Fibroblast of mammary gland (primary cell): ENCODE data around the gene RNF145.
A peak's percentile ranks its signal among the peaks of the same experiment; 100 is the strongest.

Source experiments
- DNase-seq: peaks from one replicate; pipeline ENCODE4 v3.0.0-alpha.2; 2010; ENCODE audit warnings: low read depth
- H3K4me3 ChIP-seq: 2 replicates; pipeline ENCODE4 v1.5.1; 2011; ENCODE audit warnings: low read depth, mild to moderate bottlenecking, low read length, moderate library complexity; ENCODE audit not compliant: control insufficient read depth
- CTCF ChIP-seq: conservative IDR thresholded peaks from 2 replicates; pipeline ENCODE4 v1.5.1; 2011; ENCODE audit warnings: low read depth, low read length, inconsistent platforms; ENCODE audit not compliant: control insufficient read depth, insufficient read depth

Gene RNF145

GRCh38 chr5:159212657-159213462 lies 3.5 kb upstream of the RNF145 start:
- no peak for TF ChIP-seq CTCF
- H3K4me3 ChIP-seq, result no peak overlapping the region
- no peak for DNase-seq

- TF ChIP-seq CTCF, result no peak
- no peak for DNase-seq
- H3K4me3 ChIP-seq, result no peak overlapping the region
These were observed 2.4 kb upstream of the RNF145 start for GRCh38 chr5:159211729-159212174.

GRCh38 chr5:159210846-159211245 lies 1.5 kb upstream of the RNF145 start:
- TF ChIP-seq CTCF, result no peak
- DNase-seq, result no peak
- no peak overlapping the region for H3K4me3 ChIP-seq

GRCh38 chr5:159210210-159210661 lies 883 bp upstream of the RNF145 start:
- TF ChIP-seq CTCF, result no peak
- H3K4me3 ChIP-seq, result no peak overlapping the region
- no peak for DNase-seq

- H3K4me3 ChIP-seq, result peak overlapping the region; percentile 89
- DNase-seq, result no peak
- TF ChIP-seq CTCF, result no peak
These were observed 577 bp downstream of the RNF145 start for GRCh38 chr5:159208514-159209437.

- TF ChIP-seq CTCF, result no peak
- DNase-seq, result peak; percentile 79
- peak overlapping the region; percentile 89 for H3K4me3 ChIP-seq
These were observed 1.5 kb downstream of the RNF145 start for GRCh38 chr5:159207686-159208513.
